Measurements from ENCODE around the gene THOC1.

THOC1 gene

DNA sequence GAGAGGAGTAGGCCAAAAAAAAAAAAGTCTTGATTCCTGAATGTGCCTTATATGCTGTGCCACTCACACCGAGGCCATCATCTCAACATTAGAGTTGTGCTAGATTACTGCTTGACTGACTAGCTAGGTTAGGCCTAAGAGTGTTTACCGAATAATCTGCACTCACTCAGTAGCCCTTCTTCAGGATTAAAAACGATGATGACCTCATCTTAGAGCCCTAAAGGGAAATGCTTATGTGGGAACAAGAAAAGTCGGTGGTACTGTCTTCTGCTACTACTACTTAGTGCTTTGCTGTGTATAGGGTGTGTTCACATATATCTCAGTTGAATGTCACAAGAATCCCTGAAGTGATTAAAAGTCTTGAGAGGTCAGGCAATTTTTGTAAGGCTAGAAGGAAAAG is 54.3 kb downstream of the THOC1 start:
- no peak for DNase-seq

DNA sequence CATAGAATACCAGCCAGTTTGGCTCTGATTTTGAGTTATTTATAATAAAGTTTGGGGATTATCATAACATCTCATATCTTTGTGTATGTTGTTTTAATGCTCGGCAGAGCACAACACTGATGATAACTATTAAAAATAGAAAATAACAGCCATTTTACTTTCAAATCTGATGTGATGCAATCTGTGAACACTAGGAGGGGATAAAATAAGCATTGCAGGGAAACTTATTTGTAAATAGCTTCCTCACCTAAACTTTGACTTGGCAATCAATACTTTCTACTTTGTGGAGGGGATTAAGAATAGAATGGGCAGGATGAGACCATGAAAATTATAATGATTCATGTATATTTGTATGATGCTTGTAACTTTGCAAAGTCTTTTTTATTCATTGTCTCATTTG is 55.1 kb downstream of the THOC1 start:
- no peak for DNase-seq

DNA sequence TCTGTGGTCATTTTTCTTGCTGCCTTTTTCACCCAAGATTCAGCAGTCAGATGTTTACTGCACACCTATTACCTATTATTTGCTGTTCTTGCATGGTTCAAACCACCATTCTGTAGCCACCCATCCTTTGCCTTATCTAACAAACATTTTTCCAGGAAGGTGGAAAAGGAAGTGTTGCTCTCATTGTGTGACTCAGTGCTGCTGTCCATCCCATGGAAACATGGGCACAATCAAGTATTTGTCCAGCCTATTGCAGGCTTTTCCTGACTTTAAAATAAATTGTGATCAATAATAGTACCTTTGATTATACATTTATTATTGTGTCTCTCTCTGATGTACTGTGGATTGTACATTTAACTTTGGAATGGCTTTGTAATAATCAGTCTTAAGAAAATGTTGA is 56.3 kb downstream of the THOC1 start:
- DNase-seq = no peak

DNA sequence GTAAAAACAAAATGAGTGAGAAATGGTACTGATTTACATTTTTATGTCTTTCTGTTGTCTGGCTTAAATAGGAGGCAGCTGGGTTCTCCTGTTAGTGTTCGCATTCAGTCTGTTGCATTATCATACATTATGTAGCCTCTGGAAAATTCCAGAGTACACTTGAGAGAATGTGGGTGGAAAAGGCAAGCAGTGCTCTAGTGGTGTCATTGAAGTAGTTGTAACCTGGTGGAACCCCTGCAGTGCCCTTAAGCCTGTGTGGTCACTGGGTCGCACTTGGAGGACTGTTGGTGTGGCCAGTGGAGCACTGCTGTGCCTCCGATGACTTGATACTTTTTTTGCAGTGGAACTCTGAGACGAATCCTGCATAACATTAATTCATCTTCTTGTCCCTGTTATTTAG is 57.1 kb downstream of the THOC1 start:
- DNase-seq = no peak

DNA sequence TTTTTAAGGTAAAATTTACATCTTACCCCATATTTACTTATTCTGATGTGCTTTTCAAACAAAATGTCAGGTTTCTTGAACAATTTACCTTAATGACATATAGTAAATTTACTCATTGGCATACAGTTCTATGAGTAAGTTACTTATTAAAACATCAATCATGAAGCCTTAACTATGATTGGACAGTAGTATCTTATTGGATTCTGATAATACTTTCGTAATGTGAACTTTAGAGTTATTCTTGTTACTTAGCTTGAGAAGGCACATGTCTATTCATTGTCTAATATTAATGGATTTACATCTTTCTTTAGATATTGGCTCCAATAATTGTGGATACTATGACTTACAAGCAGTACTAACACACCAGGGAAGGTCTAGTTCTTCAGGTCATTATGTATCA is 57.8 kb downstream of the THOC1 start:
- no peak for DNase-seq

DNA sequence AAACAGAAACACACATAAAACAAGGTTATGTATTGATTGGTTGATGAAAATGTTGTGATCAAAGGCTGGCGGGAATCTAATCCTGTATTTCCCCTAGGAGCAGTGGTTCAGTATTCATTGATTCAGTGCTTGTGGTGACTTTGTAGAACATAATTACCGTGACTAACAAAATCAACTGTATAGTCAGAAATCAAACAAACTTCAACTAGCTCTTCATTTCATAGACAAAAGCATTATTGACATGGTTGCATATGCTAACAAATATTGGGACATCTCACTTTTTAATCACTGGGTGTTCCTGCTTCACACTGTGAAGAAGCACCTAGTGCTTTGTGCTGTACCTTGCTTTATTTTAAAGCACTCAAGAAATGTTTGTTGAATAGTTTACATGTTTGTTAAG is 68.1 kb downstream of the THOC1 start:
- DNase-seq = no peak

DNA sequence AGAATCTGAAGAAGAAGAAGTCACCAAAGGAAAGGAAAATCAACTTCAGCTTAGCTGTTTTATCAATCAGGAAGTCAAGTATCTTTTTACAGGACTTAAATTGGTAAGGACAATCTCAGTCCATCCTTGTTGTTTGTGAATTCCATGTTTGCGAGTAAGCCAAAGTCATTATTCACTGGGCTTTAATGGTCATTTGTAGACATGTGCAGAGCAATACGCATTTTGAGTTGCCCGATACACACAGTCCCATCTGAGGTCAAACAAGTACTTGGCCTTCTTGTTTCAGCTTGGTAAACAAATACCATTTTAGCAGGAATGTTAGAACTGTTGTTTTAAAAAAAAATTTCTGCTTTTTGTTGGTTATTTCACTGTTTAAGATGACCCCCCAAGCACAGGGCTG is 68.6 kb downstream of the THOC1 start:
- no peak for DNase-seq

DNA sequence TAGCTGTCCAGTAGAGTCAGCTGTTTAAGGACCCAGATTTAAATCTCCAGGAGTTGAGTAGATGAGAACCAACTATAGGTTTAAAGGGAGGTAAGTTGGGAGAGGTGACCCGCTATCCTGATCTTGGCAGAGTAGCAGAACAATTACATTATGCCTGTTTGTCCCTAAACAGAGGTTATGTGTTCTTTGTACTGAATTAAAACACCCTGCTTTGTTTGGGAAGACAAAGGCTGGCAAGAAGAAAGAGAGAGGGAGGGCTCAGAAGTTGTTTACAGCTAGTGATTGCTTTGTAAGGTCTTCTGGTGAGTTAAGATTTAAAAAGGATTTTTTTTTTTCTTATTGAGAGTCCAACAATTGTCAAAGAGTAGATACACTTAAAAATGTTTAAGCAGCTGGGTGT is 72.2 kb downstream of the THOC1 start:
- DNase-seq = no peak

DNA sequence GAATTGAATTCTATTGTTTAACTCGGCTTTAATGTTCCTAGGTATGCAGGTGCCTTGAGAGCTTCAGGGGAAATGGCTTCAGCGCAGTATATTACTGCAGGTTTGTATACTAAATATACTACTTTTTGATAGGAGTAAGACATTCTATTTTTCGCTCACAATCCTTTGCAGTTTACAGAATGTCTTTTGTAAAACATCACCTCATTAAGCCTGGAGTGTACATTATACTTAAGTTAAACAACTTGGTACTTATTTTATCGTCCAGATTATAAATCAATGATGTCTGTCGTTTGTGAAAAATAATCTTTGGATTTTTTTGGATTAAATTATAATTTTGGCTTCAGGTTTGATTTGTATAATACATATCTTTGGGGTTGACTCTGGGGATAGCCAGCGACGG is 75.0 kb downstream of the THOC1 start:
- no peak for DNase-seq

DNA sequence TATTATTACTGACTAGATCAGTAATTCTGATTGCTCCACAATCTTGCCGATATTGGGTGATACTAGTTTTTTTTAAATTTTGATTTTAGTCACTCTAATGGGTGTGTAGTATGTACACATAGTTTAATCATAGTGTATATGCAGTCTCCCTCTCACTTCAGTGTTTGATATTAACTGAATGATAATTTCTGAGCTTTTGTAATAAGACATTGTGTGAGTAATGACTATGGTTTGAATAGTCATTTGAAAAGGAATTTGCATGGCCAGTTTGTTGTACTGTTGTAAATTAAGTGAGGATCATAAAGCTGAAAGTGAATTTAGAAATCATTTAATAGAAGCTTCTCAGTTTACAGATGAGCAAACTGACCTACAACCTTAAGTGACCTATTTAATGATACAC is 76.1 kb downstream of the THOC1 start:
- DNase-seq = no peak

DNA sequence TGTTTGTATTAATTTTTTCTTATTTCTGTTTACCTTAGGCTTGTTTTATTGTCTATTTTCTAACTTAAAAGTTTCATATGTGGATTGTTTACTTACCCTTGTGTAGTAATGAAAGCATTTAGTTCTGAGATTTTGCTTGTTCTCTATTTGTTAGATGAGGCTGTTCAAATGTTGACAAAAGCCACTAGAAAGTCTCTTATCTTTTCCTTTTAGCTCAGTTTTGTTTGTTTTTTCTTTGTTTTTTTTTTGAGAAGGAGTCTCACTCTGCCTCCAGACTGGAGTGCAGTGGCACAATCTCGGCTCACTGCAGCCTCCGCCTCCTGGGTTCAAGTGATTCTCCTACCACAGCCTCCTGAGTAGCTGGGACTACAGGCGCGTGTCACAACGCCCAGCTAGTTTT is 78.6 kb downstream of the THOC1 start:
- DNase-seq = no peak

DNA sequence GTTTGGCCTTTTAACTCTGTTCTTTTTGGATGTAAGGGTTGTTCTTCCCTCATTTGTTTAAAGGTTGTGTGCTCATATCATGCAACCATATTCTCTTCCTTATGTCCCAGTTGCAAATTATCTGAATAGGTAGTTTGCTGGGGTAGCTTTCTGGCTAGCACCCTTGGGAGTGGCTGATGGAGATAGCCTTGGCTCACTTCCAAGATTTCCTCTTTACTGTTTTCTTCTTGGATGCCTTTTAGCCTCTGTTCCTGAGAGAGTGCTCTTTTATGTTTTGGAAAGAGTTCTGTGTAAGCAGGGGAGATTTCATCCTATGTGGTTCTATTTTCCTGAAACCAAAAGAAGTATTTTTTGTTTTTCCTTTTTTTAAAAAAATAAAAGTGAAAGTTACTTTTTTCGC is 84.1 kb downstream of the THOC1 start:
- peak; percentile 7 for DNase-seq

DNA sequence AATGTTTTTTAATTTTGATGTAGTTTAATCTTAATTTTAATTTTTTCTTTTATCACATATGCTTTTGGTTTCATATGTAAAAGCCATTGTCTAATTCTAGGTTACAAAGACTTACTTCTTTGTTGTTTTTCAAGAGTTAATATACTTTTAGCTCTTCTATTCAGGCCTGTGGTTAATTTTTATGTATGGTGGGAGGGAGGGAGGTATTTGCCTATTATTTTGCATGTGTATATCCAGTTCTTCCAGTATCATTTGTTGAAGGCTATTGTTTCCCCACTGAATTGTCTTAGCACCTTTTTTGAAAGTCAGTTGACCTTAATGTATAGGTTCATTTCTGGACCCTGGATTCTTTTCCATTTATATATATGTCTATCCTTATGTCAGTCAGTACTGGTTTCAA is 86.1 kb downstream of the THOC1 start:
- no peak for DNase-seq

DNA sequence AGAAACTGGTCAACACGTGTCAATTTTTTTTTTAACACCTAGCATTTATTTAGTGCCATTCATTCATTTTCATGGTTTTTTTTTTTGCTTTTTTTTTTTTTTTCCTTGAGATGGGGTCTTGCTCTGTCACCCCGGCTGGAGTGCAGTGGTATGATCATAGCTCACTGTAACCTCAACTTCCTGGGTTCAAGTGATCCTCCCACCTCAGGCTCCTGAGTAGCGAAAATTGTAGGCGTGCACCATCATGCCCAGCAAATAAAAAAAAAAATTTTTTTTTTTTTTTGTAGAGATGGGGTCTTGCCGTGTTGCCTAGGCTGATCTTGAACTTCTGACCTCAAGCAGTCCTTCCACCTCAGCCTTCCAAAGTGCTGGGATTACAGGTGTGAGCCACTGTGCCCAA is 88.3 kb downstream of the THOC1 start:
- no peak for DNase-seq

DNA sequence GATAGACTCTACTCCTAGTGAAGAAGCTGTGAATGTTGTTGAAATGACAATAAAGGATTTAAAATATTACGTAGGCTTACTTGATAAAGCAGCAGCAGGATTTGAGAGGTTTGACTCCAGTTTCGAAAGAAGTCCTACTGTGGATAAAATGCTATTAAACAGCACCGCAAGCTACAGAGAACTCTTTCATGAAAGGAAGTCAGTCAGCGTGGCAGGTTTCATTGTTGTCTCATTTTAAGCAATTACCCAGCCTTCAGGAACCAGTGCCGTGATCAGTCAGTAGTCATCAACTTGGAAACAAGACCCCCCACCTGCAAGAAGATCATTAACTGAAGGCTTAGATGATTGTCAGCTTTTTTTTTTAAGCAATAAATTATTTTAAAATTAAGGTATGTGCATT is 95.5 kb downstream of the THOC1 start:
- no peak for DNase-seq
